ENCODE results near the gene AQP2.

DNA sequence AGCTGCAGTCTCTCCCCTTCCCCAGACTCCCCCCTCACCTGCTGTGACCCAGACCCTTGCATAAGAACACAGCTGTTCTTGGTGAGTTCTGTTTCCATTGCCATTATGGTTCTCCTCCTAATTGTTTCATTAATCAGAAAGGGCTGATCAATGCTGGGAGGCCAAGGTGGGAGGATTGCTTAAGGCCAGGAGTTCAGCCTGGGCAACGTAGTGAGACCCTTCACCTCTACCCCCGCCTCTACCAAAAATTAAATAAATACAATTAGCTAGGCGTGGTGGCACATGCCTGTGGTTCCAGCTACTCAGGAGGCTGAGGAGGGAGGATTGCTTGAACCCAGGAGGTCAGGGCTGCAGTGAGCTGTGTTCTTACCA, 29.6 kb upstream of the AQP2 start:
- TF ChIP-seq ARNTL (CRISPR knock-in tag; IDR thresholded peaks at IDR 0.05; ENCODE audit: borderline replicate concordance, low read depth) (no peak), OSR1 (CRISPR knock-in tag; IDR thresholded peaks at IDR 0.05) (no peak), RARB (CRISPR knock-in tag; IDR thresholded peaks at IDR 0.05) (no peak)
